ENCODE results near the gene MOSPD3. TPM values are rescaled to one million over a fixed set of nuclear protein-coding genes. Genes with fewer than 3 reads are reported as not detected.

MOSPD3 gene
- total and polyA plus RNA-seq, 2 of the 8 experiments (the other 6 are each of a cell fraction or from before 2014, with no cell fraction given): 20.7 to 21.4 TPM

DNA sequence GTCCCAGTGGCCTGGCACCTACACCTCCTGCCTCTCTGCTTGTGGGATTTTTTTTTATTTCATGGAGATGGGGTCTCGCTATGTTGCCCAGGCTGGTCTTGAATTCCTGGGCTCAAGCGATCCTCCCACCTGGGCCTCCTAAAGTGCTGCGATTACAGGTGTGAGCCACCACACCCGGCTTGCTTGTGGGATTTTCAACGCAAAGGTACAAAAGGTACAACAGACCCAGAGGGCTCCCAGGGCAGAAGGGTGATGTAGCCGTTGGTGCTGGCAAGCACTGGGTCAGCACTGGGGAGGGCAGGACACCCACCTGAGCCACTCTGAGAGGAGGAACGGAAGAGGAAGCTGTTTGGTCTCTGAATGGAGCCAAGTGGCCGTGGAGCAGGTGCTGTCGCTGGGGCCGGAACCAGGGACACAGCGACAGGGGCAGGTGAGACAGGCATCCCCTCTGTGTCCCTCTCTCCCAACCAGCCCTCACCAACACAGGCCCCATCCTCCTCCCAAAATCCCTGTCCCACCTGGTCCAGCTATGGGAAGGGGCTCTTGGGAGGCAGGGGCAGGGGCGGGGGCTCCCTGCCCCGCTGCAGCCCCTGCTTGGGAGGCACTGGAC is 35.9 kb upstream of the MOSPD3 start:
- DNase-seq (ENCODE audit: low read depth in 1 of 2, low spot score in 2 of 2): peak in 1 of 2 experiments; percentile 27
- Histone ChIP-seq H3K4me3 (ENCODE audit: extremely low read depth in 1 of 4, insufficient read depth in 2 of 4, low read depth in 3 of 4, low read length in 4 of 4) (no peak overlapping the region), H2BK20ac (ENCODE audit: low read length) (no peak overlapping the region), H3K23me2 (ENCODE audit: low read depth, low read length) (peaks cover 7% of the 10 kb centered on the region), H2AFZ (ENCODE audit: low read length) (no peak overlapping the region), H3K18ac (ENCODE audit: extremely low read depth, low read length) (no peak overlapping the region), H4K5ac (ENCODE audit: insufficient read length, low read depth, low read length) (no peak overlapping the region), H3K27ac (ENCODE audit: low read depth, low read length) (no peak overlapping the region), H3K23ac (ENCODE audit: insufficient read length) (no peak overlapping the region), H3K14ac (ENCODE audit: insufficient read length) (no peak overlapping the region), H2BK120ac (replicated peaks; ENCODE audit: low read depth, low read length) (no peak overlapping the region), H3K4ac (replicated peaks; ENCODE audit: insufficient read length, low read depth, low read length) (no peak overlapping the region), H3K4me2 (ENCODE audit: insufficient read depth in 1 of 2, low read depth in 2 of 2, low read length in 2 of 2) (no peak overlapping the region), H3K79me1 (ENCODE audit: low read depth, low read length) (peaks cover 7% of the 10 kb centered on the region), H4K20me1 (replicated peaks in 1 of 2; ENCODE audit: control insufficient read depth in 1 of 2, insufficient read depth in 2 of 2, low read length in 2 of 2) (peaks cover 0 to 17% of the 10 kb centered on the region in 2 experiments), H3K4me1 (replicated peaks in 1 of 4; ENCODE audit: control insufficient read depth in 3 of 4, insufficient read depth in 4 of 4, low read length in 3 of 4) (peaks cover 0 to 17% (median 11%) of the 10 kb centered on the region in 4 experiments; a peak in 6 of 7 replicates), H4K91ac (replicated peaks; ENCODE audit: insufficient read length, low read length) (no peak overlapping the region), H3K27me3 (replicated peaks in 1 of 4; ENCODE audit: control insufficient read depth in 3 of 4, extremely low read depth in 1 of 4, insufficient read depth in 3 of 4, low read length in 3 of 4) (peaks cover 0 to 2% (median 0%) of the 10 kb centered on the region in 4 experiments; a peak in 1 of 7 replicates), H3K36me3 (ENCODE audit: control insufficient read depth in 2 of 4, insufficient read depth in 4 of 4, low read length in 3 of 4) (peaks cover 8 to 35% (median 30%) of the 10 kb centered on the region in 4 experiments), H3K9ac (replicated peaks in 1 of 4; ENCODE audit: extremely low read depth in 1 of 4, low read depth in 3 of 4, low read length in 3 of 4) (no peak overlapping the region), H3K9me3 (ENCODE audit: insufficient read depth in 2 of 2, low read depth in 1 of 2, low read length in 1 of 2) (no peaks in the 10 kb centered on the region), H2AK5ac (ENCODE audit: low read depth, low read length) (no peak overlapping the region), H3K79me2 (ENCODE audit: control insufficient read depth in 1 of 2, insufficient read depth in 2 of 2, low read length in 2 of 2) (no peaks in the 10 kb centered on the region), H3K56ac (replicated peaks; ENCODE audit: insufficient read length, low read depth, low read length) (no peak overlapping the region), H2BK5ac (ENCODE audit: low read depth, low read length) (no peak overlapping the region), H2BK12ac (ENCODE audit: low read depth, low read length) (no peak overlapping the region), H2BK15ac (ENCODE audit: low read length) (no peak overlapping the region), H4K8ac (ENCODE audit: extremely low read depth, insufficient read depth, low read length) (no peak overlapping the region)
- WGBS, 2 experiments (ENCODE audit: extremely low coverage in 1 of 2, insufficient coverage in 1 of 2, insufficient read length in 1 of 2, insufficient replicate concordance in 2 of 2, low coverage in 1 of 2, low lambda C conversion rate in 2 of 2, missing lambda C conversion rate in 1 of 2): 90% methylated on average over 12 of the region's 13 CpGs; no CpG with 5 or more reads in 1 of the 2 experiments
- POLR2A ChIA-PET (ENCODE audit: partially characterized antibody): interaction anchor here (1.0 to 2.6 kb wide), 5 partner anchors 9 to 103 kb away, joined by 3 to 10 read pairs (median 4); partner anchors contain the start of genes FBXO24 and LRCH4
- no peak for FAIRE-seq
- no peak for TF ChIP-seq EGR1 (IDR thresholded peaks at IDR 0.05; ENCODE audit: borderline replicate concordance, low read depth, low read length)
- TF ChIP-seq RNF2 (IDR thresholded peaks at IDR 0.05; ENCODE audit: borderline replicate concordance, low read depth, low read length, missing control alignments, poor library complexity, severe bottlenecking): no peak
- CTCF ChIA-PET (ENCODE audit: partially characterized antibody): interaction anchor here (1.3 to 3.8 kb wide), 4 partner anchors 10 to 107 kb away, joined by 5 to 16 read pairs (median 8); partner anchors contain the start of genes FBXO24 and LRCH4
